Keratinocyte (primary cell): Measurements from ENCODE around the gene CCDC60.

Source experiments
- EZH2 ChIP-seq: IDR thresholded peaks from one replicate; pipeline ENCODE4 v1.6.1; 2012; ENCODE audit warnings: inconsistent platforms, mild to moderate bottlenecking, low read length, moderate library complexity
- TF ChIP-seq, protein P1 (sequence below), 3 experiments: IDR thresholded peaks in 1 of 3; conservative IDR thresholded peaks in 1 of 3; optimal IDR thresholded peaks in 1 of 3; 2 replicates in 2 of 3; 3 replicates in 1 of 3; pipeline versions ENCODE3 to v1.5.1; 2011; ENCODE audit warnings: low read length in 3 of 3, mild to moderate bottlenecking in 3 of 3, moderate library complexity in 2 of 3, control low read depth in 1 of 3, inconsistent platforms in 1 of 3; ENCODE audit not compliant: insufficient read depth in 2 of 3; ENCODE audit errors: extremely low read depth in 1 of 3

DNA sequence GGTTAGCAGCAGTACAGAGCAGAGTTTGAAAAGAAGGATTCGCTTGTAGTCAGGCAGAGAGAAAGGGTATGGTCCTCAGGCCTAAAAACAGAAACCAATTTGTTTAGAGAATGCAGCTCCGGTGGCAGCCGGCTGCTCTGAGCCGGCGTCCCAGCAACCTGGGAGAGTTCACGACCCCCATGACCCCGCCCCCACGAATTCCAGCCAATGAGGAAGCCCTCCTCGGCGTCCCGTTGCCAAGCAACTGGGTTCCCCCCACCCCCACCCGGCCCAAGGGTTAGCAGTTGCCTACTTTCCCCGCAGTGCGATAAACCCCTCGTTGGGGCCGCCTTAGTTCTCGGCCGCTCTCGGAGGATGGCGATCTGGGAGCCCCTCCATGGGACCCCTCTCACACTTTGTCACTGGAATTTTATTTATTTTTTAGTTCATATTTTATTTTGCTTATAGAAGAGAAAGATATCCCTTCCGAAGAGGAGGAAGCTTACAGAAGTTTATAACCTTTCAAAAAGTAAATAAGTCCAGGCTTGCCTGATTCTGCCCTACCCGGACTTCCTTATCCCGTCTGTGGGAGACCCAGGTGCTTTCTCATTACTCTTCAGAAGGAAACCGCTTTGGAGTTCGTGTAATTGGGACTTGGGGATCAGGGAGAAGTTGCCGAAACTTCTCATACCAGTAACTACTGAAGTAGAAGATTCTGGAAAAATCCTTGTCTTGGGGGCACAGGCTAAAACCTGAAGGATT lies at the start of gene CCDC60:
- TF ChIP-seq, protein P1, sequence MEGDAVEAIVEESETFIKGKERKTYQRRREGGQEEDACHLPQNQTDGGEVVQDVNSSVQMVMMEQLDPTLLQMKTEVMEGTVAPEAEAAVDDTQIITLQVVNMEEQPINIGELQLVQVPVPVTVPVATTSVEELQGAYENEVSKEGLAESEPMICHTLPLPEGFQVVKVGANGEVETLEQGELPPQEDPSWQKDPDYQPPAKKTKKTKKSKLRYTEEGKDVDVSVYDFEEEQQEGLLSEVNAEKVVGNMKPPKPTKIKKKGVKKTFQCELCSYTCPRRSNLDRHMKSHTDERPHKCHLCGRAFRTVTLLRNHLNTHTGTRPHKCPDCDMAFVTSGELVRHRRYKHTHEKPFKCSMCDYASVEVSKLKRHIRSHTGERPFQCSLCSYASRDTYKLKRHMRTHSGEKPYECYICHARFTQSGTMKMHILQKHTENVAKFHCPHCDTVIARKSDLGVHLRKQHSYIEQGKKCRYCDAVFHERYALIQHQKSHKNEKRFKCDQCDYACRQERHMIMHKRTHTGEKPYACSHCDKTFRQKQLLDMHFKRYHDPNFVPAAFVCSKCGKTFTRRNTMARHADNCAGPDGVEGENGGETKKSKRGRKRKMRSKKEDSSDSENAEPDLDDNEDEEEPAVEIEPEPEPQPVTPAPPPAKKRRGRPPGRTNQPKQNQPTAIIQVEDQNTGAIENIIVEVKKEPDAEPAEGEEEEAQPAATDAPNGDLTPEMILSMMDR (optimal IDR thresholded peaks at IDR 0.05 in 1 of 3, IDR thresholded peaks at IDR 0.05 in 1 of 3, conservative IDR thresholded peaks at IDR 0.05 in 1 of 3; ENCODE audit: extremely low read depth in 1 of 3, insufficient read depth in 2 of 3, low read length in 3 of 3), result no peak
- TF ChIP-seq EZH2, result no peak
